Liver (tissue), 3 donors: ENCODE results near the gene CUL3.

Experiments used
- JUND ChIP-seq, 2 donors: IDR thresholded peaks; 2 replicates each; pipeline ENCODE4 v1.6.1; 2016; ENCODE audit warnings: antibody characterized with exemption in 2 of 2
- RAD21 ChIP-seq, 2 donors: IDR thresholded peaks; 2 replicates each; pipeline ENCODE4 v1.6.1; 2016; ENCODE audit warnings: antibody characterized with exemption in 2 of 2, mild to moderate bottlenecking in 2 of 2
- RXRA ChIP-seq, 2 donors: IDR thresholded peaks; 2 replicates each; pipeline ENCODE4 v1.6.1; 2017 to 2018; ENCODE audit warnings: antibody characterized with exemption in 2 of 2, mild to moderate bottlenecking in 1 of 2
- TAF1 ChIP-seq: conservative IDR thresholded peaks from 2 replicates; pipeline ENCODE4 v1.6.1; 2016; ENCODE audit warnings: antibody characterized with exemption, mild to moderate bottlenecking
- TF ChIP-seq, protein P1 (sequence below): fragments of 150-350 bp; IDR thresholded peaks from 2 replicates; pipeline ENCODE4 v1.5.1; 2017; ENCODE audit warnings: improper control_type of control experiment, low read depth, low read length; ENCODE audit not compliant: missing input control
- TF ChIP-seq, protein P2 (sequence below): IDR thresholded peaks from 2 replicates; pipeline ENCODE4 v1.6.1; 2016; ENCODE audit warnings: antibody characterized with exemption
- TF ChIP-seq, protein P3 (sequence below): IDR thresholded peaks from 2 replicates; pipeline ENCODE4 v1.6.1; 2016; ENCODE audit warnings: antibody characterized with exemption, mild to moderate bottlenecking
- TF ChIP-seq, protein P4 (sequence below): IDR thresholded peaks from 2 replicates; pipeline ENCODE4 v1.6.1; 2016; ENCODE audit warnings: antibody characterized with exemption
- donor health status: healthy.
- donor health status: healthy.

DNA sequence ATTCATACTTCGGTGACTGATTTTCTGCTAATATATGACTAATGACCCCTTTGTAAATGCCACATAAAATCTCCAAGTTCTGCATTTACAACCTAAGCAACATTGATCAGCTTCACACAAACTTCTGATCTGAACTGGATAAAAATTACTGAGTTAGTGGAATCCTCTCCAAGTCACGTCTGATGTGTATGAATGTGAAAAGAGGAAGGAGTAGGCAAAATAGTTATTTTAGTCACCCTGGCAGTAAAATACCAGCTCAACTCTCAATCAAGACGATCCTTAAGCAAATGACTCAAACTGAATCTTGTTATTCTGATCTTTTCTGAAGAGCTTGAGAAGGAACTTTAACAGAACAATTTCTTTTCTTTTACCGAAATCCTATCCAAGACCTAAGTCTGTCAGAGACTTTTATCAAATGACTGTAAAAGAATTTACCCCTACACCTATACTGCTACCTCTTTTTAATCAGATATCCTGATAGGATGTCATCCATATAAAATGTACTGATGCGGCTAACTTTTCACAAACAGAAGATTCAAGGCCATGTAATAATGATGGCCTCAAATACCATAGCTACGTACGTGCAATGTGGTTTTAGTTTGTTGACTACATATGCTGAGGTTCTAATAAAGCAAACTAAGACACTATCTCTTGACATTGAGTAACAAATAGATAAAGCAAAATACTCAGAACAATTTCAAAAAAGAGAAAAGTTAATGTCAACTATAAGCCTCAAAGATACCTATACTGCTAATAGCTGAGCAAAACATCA is 23.7 kb downstream of the CUL3 start:
- TF ChIP-seq, protein P1, sequence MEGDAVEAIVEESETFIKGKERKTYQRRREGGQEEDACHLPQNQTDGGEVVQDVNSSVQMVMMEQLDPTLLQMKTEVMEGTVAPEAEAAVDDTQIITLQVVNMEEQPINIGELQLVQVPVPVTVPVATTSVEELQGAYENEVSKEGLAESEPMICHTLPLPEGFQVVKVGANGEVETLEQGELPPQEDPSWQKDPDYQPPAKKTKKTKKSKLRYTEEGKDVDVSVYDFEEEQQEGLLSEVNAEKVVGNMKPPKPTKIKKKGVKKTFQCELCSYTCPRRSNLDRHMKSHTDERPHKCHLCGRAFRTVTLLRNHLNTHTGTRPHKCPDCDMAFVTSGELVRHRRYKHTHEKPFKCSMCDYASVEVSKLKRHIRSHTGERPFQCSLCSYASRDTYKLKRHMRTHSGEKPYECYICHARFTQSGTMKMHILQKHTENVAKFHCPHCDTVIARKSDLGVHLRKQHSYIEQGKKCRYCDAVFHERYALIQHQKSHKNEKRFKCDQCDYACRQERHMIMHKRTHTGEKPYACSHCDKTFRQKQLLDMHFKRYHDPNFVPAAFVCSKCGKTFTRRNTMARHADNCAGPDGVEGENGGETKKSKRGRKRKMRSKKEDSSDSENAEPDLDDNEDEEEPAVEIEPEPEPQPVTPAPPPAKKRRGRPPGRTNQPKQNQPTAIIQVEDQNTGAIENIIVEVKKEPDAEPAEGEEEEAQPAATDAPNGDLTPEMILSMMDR: no peak
- TF ChIP-seq RXRA (IDR thresholded peaks at IDR 0.05): no peak
- no peak for TF ChIP-seq JUND (IDR thresholded peaks at IDR 0.05)
- TF ChIP-seq, protein P2, sequence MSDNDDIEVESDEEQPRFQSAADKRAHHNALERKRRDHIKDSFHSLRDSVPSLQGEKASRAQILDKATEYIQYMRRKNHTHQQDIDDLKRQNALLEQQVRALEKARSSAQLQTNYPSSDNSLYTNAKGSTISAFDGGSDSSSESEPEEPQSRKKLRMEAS: no peak
- TF ChIP-seq TAF1: no peak
- TF ChIP-seq, protein P3, sequence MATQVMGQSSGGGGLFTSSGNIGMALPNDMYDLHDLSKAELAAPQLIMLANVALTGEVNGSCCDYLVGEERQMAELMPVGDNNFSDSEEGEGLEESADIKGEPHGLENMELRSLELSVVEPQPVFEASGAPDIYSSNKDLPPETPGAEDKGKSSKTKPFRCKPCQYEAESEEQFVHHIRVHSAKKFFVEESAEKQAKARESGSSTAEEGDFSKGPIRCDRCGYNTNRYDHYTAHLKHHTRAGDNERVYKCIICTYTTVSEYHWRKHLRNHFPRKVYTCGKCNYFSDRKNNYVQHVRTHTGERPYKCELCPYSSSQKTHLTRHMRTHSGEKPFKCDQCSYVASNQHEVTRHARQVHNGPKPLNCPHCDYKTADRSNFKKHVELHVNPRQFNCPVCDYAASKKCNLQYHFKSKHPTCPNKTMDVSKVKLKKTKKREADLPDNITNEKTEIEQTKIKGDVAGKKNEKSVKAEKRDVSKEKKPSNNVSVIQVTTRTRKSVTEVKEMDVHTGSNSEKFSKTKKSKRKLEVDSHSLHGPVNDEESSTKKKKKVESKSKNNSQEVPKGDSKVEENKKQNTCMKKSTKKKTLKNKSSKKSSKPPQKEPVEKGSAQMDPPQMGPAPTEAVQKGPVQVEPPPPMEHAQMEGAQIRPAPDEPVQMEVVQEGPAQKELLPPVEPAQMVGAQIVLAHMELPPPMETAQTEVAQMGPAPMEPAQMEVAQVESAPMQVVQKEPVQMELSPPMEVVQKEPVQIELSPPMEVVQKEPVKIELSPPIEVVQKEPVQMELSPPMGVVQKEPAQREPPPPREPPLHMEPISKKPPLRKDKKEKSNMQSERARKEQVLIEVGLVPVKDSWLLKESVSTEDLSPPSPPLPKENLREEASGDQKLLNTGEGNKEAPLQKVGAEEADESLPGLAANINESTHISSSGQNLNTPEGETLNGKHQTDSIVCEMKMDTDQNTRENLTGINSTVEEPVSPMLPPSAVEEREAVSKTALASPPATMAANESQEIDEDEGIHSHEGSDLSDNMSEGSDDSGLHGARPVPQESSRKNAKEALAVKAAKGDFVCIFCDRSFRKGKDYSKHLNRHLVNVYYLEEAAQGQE: no peak
- TF ChIP-seq, protein P4, sequence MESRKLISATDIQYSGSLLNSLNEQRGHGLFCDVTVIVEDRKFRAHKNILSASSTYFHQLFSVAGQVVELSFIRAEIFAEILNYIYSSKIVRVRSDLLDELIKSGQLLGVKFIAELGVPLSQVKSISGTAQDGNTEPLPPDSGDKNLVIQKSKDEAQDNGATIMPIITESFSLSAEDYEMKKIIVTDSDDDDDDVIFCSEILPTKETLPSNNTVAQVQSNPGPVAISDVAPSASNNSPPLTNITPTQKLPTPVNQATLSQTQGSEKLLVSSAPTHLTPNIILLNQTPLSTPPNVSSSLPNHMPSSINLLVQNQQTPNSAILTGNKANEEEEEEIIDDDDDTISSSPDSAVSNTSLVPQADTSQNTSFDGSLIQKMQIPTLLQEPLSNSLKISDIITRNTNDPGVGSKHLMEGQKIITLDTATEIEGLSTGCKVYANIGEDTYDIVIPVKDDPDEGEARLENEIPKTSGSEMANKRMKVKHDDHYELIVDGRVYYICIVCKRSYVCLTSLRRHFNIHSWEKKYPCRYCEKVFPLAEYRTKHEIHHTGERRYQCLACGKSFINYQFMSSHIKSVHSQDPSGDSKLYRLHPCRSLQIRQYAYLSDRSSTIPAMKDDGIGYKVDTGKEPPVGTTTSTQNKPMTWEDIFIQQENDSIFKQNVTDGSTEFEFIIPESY: no peak
- TF ChIP-seq RAD21 (IDR thresholded peaks at IDR 0.05): no peak
